HG02840 (cell line): ENCODE data around the gene CEP164.

Experiments
- ATAC-seq: cut with Tn5 transposase; IDR thresholded peaks from one replicate; pipeline ENCODE4 v1.9.1; 2021; ENCODE audit warnings: mild to moderate bottlenecking, moderate library complexity, moderate number of reproducible peaks; ENCODE audit not compliant: unreplicated experiment, low FRiP score

CEP164 gene

DNA sequence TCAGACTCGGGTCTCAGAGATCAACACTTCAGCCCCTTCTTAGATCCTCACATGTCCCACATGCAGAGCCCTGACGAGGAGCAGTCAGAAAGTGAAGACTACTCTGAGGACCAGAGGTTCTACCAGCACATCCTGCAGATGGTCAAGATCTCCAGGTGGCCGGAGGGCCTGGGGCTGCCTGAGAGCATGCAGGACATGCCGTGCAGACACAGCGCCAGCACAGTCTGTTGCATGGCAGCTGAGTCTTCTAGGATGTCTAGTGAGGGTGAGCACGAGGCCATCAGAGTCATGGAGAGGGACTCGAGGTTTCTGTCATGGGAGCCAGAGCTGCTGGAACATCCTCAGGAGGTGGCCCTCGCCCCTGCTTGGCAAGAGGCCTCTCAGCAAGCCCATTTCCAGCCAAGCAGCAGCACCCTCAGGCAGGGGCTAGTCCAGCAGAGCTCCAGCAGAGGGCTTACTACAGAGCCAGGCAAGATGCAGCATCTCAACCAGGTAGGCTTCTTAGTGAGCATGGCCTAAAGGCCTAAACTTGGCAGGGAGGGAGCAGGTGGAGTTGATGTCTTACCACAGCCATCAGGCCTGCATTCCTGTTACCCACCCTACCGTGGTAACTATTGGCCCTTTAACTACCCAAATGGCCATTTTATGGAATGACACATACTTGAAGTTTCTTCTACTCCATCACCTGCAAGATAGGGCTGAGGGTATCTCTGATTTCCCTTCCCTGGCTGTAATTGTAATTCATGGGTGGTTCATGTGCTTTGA lies 28.7 kb downstream of the CEP164 start:
- no peak for ATAC-seq

DNA sequence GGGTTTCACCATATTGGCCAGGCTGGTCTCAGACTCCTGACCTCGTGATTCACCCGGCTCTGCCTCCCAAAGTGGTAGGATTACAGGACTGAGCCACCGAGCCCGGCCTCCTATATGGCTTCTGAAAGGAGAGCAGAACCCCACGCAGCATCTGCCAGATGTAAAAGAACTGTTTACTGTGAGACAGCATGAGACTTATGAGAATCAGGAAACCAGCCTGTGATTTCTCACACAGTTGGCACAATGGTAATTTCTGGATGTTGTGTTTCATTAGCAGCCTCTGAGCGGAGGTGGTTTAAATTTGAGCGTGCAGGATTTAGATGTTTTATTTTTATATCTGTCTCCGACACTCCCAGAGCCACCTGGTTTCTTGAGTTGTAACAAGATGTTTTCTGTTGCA lies 33.8 kb downstream of the CEP164 start:
- no peak for ATAC-seq

DNA sequence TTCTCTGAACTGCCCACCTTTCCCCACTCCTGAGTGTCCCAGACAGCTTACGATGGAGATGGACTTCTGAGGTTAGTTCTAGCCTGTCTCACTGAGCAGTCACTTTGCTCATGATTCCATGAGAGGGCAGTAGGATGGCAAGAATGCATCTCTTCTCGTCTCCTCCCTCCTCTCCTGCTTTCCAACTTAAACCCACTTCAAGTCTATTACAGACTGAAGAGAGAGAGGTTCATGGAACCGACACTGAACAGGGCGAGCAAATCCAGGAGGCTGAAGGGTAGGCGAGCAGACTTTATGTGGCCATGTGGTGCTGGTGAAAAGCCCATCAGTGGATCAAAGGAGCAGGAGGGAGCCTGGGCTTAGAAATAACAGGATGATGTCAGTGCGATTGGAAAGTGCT lies 38.6 kb downstream of the CEP164 start:
- ATAC-seq: no peak

DNA sequence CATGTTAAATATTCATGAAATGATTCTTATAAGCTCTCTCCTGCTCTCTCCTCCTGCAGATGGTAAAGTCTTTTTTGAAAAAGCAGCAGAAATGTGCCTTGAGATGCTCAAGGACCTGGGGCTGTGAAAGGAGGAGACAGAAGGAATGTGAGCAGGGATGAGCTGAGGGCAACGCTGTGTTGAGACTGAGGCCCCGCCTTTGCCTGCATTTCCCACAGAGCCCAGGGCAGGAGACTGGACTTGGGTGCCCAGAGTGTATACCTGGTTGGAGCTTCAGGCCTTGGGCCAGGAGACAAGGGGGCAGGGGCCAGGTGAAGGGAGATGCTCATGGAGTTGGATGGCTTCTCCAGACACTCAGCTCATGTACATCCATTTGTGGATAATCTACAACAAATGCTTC lies 39.2 kb downstream of the CEP164 start:
- no peak for ATAC-seq

DNA sequence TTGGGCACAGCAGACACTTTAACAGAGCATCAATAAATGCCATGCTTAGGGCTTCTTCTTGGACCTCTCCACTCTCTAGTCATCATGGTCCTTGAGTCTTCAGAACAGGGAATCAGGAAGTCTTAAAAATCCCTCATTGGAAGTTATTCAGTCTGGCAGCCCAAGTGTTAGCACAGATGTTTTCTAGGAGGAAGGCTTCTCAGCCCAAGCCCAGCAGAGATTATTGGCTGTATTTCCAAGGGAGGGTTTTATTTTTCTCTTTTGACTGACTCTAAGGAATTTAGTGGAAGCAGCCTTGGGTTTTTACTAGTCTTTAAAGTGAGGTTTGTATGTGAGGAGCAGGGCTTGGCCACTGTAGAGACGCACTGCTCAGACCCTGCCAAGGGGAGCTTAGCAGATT lies 41.9 kb downstream of the CEP164 start:
- no peak for ATAC-seq

DNA sequence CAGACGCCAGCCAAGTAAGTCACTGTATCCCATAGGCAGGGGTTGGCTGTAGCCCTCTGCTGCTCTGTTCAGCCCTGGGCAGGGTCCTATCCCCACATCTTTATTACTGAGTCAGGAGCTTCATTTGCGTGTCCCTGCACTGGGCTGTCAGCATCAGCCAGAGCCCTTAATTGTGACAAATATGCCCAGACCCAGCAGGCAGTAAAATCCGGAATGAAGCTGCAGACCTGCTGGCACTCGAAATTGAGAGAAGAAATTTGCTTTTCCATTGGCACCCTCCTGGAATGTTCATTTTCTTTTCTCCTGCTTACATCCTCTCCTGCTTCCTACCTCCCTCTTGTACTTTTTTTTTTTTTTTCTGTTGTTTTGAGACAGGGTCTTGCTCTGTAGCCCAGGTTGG lies 43.8 kb downstream of the CEP164 start:
- ATAC-seq: no peak

DNA sequence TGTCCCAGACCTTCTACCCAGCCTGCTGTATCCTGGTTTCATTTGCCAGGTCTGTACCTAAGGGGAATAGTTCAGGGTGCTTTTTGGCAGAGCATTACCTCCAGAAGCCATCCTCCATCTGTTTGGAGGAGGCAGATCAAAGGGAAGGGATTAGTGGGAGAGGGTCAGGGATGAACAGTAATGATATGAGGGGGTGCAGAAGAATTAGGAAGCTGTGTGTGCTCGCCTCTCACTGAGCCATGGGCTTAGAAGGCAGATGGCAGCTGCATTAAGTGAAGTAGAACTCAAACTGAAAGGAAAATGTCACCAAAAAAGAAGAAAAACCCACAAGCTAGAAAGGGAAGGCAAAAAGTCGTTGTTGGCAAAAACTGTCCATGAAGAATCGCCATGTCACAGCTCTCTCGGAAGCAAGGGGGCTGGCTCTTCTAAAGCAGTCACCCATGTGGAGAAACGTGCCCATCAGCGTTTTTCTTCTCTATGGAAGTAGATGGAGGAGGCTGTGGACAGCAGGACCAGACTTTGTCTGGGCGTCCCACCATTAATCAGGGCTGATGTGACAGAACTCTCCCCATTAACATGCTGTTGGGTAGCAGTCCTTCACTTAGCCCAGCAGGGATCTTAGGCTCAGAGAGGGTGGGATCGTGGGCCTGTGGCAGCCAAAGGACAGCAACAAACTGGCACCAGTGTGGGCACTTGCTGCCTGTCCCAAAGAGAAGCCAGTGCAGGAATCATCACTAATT lies 46.8 kb downstream of the CEP164 start:
- ATAC-seq: no peak

DNA sequence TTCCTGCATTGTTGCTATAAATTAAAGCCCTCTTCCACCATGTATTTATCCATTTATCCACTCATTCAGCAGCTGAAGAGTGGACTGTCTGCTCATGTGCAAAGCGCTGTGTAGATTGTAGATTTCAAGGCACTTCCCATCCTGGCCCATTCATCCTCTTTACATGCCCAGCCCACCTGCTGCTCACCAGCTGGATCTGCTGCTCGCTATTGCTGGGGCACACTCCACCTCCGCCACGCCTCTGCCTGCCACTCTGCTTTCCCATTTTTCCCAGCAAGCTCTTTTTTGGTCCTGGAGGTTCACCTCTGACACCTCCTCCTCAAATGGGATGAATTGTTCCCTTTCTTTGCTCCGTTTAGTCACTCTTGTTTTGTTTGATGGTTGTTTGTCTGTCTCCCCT lies 48.3 kb downstream of the CEP164 start:
- ATAC-seq: no peak

DNA sequence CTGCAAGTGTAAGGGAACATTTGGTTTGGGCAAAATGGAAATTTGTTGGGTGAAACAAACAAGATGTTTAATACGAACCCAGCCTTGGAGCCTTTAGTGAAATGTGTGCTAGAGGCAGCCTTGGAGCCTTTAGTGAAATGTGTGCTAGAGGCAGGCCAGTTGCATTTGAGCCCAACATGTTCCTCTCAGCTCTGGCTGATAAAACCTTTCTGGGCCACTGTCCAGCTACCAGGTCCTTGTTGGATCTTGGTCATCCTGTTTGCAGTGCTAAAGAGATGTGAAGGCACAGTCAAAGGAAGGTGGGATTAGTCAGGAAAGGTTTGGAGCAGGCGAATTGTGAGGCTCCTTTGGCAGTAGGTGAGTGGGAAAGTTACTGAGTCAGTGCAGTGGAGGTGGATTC lies 48.9 kb downstream of the CEP164 start:
- no peak for ATAC-seq

DNA sequence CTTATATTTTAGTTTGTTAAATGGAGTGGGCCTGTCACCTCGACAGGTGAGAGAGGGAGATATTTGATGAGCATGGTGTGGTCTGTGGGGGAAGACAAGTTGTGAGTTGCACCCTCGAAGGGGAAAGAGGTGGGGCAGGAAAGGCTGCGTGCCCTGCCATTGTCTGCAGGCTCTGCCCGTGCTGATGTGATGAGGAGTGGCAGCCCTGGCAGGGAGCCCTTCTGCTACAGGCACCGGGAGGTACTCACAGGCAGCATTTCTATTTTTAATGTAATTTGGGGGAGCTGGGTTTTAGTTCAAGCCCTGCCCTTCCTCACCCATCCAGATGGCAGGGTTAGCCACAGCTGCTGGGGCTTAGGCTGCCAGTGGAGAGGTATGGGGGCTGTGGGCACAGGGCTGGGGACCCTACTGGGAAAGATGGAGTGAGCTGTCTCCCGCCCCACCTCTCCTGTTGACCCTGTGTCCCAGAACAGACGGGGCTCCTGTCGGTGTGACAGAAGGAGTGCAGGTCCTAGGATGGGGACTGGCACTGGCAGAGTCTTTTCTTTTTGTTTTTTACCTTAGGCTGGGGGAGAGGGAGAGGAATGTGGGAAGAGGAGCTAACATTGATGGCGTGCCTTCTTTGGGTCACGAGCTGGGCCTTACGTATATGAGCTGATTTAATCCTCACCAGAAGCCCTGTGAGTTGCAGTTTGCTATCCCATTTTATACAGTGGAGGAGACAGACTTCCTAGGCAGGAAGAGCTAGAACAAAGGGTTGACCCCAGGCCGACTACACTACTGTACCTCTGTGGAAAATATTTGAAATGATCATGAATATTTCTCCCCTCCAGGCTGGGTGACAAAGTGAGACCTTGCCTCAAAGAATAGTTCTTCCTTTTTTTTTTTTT lies 51.6 kb downstream of the CEP164 start:
- ATAC-seq: no peak

DNA sequence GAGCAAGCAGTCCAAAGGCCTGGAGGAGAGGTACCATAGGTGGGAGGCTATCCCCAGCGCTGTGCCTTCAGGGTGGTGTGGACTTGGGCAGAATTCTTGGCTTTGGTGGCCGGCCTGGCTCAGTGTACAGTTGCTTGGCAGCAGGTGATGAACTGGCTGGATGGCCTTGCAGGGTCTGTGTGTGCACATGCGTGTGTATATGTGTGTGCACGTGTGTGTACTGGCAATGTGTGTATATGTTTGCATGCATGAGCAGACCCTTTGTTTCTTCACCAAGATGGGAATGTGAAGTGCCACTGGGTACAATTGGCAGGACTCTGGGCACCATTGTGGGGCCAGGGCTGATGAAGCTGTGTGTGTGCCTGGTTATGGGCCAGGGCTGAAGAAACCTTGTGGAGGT lies 53.0 kb downstream of the CEP164 start:
- no peak for ATAC-seq

DNA sequence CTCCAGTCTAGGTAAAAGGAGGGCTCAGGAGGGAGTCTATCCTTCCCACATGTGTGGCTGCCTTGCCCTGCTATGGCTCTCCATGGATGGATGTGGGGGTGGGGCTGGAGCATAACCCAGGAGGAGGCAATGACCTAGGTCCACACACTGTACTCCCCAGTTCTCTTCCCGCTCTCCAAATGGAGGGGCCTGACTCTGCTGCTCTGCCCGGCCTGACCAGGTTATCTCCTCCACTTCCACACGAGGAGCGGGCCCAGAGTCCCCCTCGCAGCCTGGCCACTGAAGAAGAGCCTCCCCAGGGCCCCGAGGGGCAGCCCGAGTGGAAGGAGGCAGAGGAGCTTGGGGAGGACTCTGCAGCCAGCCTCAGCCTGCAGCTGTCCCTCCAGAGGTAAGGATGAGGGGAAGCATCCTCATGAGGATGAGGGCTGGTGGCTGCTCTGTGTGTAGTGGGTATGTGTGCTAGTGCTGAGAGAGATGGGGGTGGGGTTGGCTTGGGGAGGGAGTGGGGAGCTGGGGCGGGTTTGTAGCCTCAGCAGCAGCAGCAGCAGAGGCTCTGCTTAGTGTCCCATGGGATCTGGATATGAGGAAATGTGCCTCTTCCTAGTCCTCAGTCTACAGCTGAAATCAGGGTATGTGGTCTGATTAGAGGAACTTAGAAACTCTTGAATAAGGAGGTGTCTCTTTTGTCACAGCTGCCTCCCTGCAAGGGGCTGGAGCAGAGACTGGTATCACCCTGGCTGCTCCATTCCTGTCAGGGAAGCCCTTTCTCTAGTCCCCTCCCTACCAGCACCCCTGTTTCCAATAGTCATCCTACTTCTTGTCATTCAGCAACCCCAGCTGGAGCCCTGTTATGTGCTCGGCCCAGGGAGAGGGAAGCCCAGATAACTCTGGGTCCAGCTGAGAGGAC lies 54.1 kb downstream of the CEP164 start:
- ATAC-seq: no peak

DNA sequence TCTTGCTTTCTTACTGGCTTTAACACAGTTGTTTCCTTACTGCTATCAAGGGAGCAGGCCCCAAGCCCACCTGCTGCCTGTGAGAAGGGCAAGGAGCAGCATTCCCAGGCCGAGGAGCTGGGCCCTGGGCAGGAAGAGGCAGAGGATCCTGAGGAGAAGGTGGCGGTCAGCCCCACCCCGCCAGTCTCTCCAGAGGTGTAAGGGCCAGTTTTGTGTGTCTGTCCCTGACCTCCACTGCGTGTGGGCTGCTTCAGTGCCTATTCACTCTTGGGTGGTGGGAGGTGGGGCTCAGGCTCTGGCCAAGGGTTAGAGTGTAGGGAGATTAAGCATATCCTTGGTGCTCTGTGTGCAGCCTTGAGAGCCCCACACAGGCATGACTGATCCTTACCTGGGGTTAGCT lies 55.1 kb downstream of the CEP164 start:
- no peak for ATAC-seq

DNA sequence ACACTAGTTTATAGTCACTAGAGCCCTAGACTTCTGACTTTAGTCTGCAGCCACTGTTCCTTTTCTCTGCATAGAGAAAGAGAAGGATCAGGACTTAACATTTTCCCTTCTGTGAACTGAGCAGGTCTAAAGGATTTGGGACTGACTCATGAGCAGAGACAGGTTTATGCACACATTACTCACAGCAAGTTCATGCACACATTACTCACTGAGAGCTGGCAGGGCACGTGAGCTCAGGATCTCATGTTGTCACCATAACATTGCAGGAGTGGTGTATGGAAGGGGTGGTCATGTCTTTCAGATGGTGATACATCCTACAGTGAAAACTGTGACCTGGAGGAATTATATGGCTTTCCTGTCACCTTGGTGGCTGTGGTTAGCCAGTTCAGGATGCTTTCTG lies 56.4 kb downstream of the CEP164 start:
- ATAC-seq: no peak

DNA sequence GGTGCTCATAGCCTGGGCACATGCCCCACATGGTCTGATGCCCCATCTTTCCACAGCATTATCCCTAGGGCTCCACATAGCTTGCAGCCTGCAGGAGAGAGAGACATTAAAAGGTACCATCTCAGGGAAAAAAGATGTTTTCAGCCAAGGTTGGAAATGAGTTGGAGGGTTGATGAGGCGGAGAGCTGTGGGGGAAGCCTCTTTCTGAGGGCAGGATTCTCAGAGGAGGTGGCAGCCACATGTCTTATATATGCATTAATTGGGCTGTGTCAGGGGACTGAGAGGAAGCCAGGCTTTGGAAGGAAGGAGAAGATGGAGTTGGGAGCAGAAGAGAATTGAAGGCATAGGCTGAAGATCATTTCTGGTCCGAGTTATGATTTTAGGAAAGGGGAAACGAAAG lies 57.8 kb downstream of the CEP164 start:
- ATAC-seq: no peak

DNA sequence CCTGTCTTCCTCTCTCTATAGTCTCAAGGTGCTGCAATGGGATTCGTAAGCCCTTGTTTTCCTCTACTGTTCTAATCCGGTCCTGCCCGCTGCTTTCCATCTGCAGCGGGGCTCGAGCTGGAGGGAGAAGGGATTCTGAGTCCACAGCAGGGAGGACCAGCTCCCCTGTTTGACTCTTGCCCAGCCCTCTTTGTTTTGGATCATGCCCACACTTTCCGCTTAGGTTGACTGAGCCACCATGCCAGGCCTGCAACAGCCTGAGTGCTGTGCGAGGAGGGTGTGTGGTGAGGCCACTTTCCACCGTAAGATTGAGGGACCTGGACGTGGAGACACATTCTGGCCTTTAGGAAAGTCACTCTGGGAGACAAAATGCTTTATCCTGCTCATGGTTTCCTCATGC lies 58.3 kb downstream of the CEP164 start:
- no peak for ATAC-seq

DNA sequence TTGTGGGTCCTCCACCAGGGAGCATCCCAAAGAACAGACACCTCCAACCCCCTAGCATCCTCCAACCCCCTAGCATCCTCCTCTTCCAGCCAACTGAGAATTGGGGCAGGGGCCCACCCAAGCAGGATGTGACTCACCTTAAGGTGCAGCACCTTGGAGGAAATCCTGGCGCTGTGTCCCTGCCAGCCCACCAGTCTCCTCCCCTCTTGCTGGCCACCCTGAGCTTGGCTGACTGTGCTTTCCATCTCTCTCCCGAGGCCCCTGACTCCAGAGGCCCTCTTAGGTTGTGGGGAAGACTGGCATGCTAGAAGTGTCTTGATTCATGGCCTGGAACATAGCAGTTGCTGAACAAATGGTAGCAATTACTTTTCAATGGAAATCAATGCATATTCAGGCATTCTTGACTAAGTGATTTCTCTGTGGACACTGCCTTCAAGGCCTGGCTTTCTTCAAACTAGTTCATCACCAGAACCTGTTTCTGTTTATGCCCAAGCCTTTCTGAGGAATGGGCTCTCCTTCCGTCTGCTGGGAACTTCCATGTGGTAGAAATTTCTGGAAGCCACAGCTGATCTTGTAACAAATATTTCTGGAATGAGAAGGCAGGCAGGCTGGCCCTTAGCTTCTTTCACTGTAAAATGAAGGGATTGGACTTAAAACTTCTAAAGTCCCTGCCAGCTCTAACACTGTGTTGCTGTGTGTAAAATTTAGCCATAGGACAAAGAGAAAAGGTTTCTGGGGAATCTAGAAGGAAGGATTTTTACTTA lies 60.5 kb downstream of the CEP164 start:
- ATAC-seq: no peak

DNA sequence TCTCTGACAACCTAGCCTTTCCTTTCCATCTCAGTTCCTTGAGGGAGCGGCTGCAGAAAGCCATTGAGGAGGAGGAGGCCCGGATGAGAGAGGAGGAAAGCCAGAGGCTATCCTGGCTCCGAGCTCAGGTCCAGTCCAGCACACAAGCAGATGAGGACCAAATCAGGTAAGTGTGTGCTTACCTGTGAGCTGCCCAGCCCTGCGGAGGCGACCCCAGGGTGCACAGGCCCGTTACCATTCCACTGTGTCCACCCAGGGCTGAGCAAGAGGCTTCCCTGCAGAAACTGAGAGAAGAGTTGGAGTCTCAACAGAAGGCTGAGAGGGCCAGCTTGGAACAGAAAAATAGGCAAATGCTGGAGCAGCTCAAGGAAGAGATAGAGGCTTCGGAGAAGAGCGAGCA lies 63.1 kb downstream of the CEP164 start:
- ATAC-seq: no peak

DNA sequence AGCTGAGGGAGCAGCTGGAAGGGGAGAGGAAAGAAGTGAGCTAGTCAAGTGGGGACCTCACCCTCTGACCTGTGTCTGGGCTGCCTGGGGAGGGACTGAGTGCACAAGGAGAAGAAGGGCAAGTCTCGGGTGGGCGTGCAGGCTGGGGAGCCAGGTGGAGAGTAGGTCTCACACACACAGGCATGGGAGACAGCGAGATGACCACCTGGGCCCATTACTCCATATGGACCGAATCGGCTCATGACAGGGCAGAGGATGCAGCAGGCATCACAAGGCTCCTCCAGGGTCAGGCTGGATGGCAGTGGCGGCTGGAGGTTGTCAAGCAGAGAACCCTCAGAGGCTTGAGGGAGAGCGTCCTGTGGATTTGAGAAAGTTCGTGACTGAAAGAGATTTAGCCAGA lies 63.5 kb downstream of the CEP164 start:
- ATAC-seq: no peak
